Measurements from ENCODE around the gene CHID1. TPM values are rescaled to one million over a fixed set of nuclear protein-coding genes. Genes with fewer than 3 reads are reported as not detected.

Gene CHID1
- total and polyA plus RNA-seq, 8 donors: 81.4 to 95.7 (median 93.5) TPM

DNA sequence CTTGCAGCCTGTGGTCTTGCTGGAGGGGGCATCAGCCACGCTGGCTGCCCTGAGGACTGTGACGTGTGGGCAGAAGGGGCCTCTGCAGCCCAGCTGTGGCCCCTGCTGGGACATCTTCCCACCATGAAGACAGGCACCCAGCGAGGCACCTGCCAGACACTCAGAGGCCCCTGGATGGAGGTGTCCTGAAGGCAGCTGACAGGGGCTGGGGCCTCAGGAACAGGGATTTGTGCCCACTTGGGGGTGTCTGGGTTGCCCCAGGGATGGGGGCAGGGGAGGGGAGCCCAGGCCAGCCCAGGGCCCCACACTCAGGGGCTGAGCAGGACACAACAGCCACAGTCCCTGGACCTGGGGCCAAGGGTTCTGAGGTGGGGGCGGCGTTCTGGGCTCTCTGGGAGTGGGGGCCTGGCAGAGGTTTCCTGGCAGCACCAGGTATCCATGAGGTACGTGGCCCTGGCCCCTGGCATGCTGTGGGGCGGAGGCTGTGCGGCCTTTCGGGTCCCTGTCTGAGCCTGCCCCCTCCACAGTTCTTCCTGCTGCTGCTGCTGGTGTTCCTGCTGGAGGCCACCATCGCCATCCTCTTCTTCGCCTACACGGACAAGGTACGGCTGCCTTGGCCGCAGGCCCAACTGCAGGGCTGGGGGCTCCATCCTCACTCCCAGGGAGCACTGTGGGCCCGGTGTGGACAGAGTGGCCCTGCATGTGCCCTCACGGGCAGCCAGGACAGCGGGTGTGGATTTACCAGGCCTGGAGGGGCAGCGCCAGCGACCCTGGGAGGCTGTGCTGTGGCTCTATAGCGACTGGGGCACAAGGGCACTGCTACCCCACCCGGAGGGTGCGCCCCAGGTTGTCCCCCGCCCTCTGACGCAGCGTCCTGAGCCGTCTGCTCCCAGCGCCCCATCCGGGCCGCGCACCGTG, 46.4 kb downstream of the CHID1 start:
- no peak overlapping the region for H3K4me3 ChIP-seq
- DNase-seq (no peak), ATAC-seq (no peak)
- H3K9me3 ChIP-seq: no peaks in the 10 kb centered on the region
- no peaks in the 10 kb centered on the region for H3K27me3 ChIP-seq
- intact Hi-C loops (cut with DNase I): no loop called here
- no peak overlapping the region for H3K27ac ChIP-seq
- H3K36me3 ChIP-seq: peaks cover 0 to 43% of the 10 kb centered on the region in 2 donors
- H3K4me1 ChIP-seq: peaks cover 0 to 3% of the 10 kb centered on the region in 2 donors
- TF ChIP-seq, protein P1, sequence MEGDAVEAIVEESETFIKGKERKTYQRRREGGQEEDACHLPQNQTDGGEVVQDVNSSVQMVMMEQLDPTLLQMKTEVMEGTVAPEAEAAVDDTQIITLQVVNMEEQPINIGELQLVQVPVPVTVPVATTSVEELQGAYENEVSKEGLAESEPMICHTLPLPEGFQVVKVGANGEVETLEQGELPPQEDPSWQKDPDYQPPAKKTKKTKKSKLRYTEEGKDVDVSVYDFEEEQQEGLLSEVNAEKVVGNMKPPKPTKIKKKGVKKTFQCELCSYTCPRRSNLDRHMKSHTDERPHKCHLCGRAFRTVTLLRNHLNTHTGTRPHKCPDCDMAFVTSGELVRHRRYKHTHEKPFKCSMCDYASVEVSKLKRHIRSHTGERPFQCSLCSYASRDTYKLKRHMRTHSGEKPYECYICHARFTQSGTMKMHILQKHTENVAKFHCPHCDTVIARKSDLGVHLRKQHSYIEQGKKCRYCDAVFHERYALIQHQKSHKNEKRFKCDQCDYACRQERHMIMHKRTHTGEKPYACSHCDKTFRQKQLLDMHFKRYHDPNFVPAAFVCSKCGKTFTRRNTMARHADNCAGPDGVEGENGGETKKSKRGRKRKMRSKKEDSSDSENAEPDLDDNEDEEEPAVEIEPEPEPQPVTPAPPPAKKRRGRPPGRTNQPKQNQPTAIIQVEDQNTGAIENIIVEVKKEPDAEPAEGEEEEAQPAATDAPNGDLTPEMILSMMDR (IDR thresholded peaks at IDR 0.05): no peak

DNA sequence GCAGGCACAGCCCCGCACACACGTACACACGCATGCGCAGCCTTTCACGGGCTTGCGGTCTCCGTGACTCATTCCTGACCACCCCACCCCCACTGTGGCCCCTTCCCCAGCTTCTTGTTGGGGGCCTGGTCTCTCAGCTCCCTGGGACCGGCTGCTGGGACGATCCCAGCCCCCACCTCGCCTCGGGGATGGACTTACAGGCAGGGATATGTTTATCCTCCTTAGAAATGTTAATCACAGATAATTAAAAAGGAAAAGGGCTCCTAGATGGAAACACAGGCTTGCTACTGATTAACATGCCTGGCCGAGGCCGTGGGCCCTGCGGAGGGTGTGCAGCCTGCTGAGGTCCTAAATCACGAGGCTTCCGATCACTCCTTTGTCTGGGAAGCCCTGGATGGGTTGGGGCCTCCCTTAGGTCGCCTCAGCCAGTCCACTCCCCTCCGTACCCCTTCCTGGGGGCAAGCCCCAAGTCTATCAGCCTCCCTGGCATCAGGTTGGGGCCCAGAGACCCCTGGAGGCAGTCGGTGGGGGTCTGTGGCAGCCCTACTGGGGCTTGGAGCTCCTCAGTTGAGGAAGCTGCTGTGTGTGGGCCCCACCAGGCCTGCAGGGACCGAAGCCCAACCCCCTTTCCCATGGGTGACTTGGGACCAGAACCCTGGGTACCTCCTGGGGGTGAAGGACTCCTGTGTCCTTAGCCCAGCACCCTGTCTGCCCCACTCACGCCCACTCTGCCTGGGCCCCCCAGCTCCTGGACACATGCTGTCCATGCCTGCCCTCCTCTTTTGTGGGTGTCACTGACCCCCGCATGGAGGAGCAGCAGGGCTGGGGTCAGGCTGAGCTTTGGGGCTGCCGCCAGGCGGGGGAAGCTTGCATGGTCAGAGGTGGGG, 47.3 kb downstream of the CHID1 start:
- Histone ChIP-seq H3K4me1 (peaks cover 0 to 3% of the 10 kb centered on the region in 2 donors), H3K27ac (no peak overlapping the region), H3K9me3 (no peaks in the 10 kb centered on the region), H3K36me3 (peaks cover 0 to 43% of the 10 kb centered on the region in 2 donors), H3K4me3 (no peak overlapping the region), H3K27me3 (no peaks in the 10 kb centered on the region)
- intact Hi-C loops (cut with DNase I): no loop called here
- no peak for DNase-seq
- TF ChIP-seq, protein P1 (IDR thresholded peaks at IDR 0.05): no peak
- no peak for ATAC-seq

DNA sequence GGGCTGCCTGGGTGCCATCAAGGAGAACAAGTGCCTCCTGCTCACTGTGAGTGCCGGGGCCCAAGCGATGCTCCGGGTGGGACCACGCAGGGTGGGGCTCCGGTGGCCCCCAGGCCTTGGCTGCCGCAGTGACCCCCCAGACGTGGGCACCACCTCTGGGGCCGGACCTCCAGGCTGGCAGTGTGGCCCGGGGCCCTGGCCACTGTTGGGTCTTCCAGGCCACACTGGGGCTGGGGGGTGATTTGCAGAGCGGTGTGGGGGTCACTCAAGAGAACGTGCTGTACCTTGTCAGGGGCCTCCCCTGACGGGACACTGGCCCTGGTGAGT, 48.0 kb downstream of the CHID1 start:
- TF ChIP-seq, protein P1 (IDR thresholded peaks at IDR 0.05): no peak
- no peak for ATAC-seq
- Histone ChIP-seq H3K9me3 (no peaks in the 10 kb centered on the region), H3K36me3 (peaks cover 0 to 43% of the 10 kb centered on the region in 2 donors), H3K4me3 (no peak overlapping the region), H3K27ac (no peak overlapping the region), H3K27me3 (no peaks in the 10 kb centered on the region), H3K4me1 (peaks cover 0 to 3% of the 10 kb centered on the region in 2 donors)
- DNase-seq: no peak
- intact Hi-C loops (cut with DNase I): no loop called here

DNA sequence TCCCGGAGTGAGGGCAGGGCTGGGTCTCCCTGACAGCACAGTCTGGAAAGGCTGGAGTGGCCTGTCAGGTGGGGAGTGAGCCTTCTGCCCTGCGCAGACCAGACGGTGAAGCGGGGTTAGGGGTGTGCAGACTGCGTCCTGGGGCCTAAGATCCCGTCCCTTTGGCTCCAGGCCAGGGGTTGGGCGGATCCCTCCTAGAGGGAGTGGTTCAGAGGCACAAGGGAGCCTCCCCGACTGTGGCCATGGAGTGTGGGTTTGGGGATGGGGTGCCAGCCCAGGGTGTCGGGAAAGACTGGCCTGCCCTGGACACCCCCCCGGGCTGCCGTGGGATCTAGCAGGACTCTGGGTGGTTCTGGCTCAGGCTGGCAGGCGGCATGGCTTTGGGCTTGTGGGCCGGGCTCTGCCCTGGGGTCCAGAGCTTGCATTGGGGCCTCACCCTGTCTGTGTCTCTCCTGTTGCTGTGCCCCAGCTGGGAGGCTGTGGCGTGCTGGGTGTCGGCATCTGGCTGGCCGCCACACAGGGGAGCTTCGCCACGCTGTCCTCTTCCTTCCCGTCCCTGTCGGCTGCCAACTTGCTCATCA, 48.4 kb downstream of the CHID1 start:
- intact Hi-C loops (cut with DNase I): no loop called here
- H3K9me3 ChIP-seq: no peaks in the 10 kb centered on the region
- H3K27me3 ChIP-seq: no peaks in the 10 kb centered on the region
- ATAC-seq (no peak), DNase-seq (no peak)
- no peak overlapping the region for H3K27ac ChIP-seq
- H3K36me3 ChIP-seq: peaks cover 0 to 43% of the 10 kb centered on the region in 2 donors
- TF ChIP-seq, protein P1 (IDR thresholded peaks at IDR 0.05): no peak
- no peak overlapping the region for H3K4me3 ChIP-seq
- peaks cover 0 to 3% of the 10 kb centered on the region in 2 donors for H3K4me1 ChIP-seq
